Measurements from ENCODE around the gene ZP2. TPM values are rescaled to one million over a fixed set of nuclear protein-coding genes. Genes with fewer than 3 reads are reported as not detected.
"Not testable (repeated sequence)": the region's sequence is repeated elsewhere in the genome, so short reads cannot be mapped to it uniquely, and the experiment has no call there.

Gene ZP2
- total and polyA plus RNA-seq, 2 experiments from 2014 or later, result not detected

DNA sequence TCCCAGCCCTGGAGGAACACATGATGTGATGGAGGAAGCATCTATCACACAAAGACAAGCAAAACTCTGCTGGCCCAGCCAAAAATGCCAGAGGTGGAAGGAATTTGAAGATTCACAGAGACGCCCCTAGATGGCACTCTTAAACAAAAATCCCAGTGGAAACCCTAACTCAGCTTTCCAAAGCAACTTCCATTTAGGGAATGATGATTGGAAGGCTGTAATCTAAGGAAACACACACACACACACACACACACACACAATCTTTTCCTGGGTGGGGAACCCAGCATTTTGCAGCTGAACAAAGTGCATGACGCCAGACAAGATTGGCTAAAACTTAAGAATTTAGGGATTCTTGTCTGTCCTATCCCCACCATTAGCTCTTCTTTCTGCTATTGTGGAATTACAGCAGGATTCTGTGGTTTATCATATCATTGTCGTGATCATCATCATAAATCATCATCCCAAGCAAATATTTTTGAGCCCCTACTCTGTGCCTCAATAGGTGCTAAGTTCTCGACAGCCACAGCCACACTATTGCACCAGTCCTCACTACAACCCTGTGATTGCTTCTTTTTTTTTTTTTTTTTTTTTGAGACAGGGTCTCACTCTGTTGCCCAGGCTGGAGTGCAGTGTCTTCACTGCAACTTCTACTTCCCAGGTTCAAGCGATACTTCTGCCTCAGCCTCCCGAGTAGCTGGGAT is 54.5 kb downstream of the ZP2 start:
- H3K27me3 ChIP-seq, result no peaks in the 10 kb centered on the region
- H3K9me3 ChIP-seq (ENCODE audit: low read depth), result no peaks in the 10 kb centered on the region
- TF ChIP-seq, protein P1, sequence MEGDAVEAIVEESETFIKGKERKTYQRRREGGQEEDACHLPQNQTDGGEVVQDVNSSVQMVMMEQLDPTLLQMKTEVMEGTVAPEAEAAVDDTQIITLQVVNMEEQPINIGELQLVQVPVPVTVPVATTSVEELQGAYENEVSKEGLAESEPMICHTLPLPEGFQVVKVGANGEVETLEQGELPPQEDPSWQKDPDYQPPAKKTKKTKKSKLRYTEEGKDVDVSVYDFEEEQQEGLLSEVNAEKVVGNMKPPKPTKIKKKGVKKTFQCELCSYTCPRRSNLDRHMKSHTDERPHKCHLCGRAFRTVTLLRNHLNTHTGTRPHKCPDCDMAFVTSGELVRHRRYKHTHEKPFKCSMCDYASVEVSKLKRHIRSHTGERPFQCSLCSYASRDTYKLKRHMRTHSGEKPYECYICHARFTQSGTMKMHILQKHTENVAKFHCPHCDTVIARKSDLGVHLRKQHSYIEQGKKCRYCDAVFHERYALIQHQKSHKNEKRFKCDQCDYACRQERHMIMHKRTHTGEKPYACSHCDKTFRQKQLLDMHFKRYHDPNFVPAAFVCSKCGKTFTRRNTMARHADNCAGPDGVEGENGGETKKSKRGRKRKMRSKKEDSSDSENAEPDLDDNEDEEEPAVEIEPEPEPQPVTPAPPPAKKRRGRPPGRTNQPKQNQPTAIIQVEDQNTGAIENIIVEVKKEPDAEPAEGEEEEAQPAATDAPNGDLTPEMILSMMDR (IDR thresholded peaks at IDR 0.05; ENCODE audit: low read depth, low read length), result peak; percentile 69
- H3K4me1 ChIP-seq (ENCODE audit: low read depth), result peaks cover 4% of the 10 kb centered on the region
- no peaks in the 10 kb centered on the region for H3K36me3 ChIP-seq
- no peak overlapping the region for H3K27ac ChIP-seq
- H3K4me3 ChIP-seq, result no peak overlapping the region
- DNase-seq (ENCODE audit: low read depth in 1 of 2, low spot score in 1 of 2), result peak; percentile 74 to 86

DNA sequence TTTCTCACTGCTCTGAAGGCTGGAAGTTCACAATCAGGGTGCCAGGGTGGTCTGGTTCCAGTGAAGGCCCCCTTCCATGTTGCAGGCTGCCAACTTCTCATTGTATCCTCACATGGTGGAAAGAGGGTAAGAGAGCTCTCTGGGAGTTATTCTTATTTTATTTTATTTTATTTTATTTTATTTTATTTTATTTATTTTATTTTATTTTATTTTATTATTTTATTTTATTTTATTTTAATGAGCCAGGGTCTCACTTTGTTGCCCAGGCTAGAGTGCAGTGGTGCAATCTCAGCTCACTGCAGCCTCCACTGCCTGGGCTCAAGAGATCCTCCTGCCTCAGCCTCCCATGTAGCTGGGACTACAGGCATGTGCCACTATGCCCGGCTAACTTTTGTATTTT is 55.4 kb downstream of the ZP2 start:
- DNase-seq (ENCODE audit: low read depth in 1 of 2, low spot score in 1 of 2); H3K4me3 ChIP-seq; H3K9me3 ChIP-seq (ENCODE audit: low read depth); H3K4me1 ChIP-seq (ENCODE audit: low read depth); H3K36me3 ChIP-seq; H3K27me3 ChIP-seq: not testable (repeated sequence)
- H3K27ac ChIP-seq, result peak overlapping the region; percentile 5

DNA sequence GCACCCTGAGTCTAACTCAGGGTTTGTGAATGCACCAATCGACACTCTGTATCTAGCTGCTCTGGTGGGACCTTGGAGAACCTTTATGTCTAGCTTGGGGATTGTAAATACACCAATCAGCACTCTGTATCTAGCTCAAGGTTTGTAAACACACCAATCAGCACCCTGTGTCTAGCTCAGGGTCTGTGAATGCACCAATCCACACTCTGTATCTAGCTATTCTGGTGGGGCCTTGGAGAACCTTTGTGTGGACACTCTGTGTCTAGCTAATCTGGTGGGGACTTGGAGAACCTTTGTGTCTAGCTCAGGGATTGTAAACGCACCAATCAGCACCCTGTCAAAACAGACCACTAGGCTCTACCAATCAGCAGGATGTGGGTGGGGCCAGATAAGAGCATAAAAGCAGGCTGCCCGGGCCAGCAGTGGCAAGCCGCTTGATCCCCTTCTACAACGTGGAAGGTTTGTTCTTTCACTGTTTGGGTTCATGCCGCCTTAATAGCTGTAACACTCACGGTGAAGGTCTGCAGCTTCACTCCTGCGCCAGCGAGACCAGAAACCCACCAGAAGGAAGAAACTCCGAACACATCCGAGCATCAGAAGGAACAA is 58.1 kb downstream of the ZP2 start:
- not testable (repeated sequence) for H3K36me3 ChIP-seq; H3K4me3 ChIP-seq; H3K27ac ChIP-seq; H3K27me3 ChIP-seq; H3K9me3 ChIP-seq (ENCODE audit: low read depth); H3K4me1 ChIP-seq (ENCODE audit: low read depth); DNase-seq (ENCODE audit: low read depth in 1 of 2, low spot score in 1 of 2)

DNA sequence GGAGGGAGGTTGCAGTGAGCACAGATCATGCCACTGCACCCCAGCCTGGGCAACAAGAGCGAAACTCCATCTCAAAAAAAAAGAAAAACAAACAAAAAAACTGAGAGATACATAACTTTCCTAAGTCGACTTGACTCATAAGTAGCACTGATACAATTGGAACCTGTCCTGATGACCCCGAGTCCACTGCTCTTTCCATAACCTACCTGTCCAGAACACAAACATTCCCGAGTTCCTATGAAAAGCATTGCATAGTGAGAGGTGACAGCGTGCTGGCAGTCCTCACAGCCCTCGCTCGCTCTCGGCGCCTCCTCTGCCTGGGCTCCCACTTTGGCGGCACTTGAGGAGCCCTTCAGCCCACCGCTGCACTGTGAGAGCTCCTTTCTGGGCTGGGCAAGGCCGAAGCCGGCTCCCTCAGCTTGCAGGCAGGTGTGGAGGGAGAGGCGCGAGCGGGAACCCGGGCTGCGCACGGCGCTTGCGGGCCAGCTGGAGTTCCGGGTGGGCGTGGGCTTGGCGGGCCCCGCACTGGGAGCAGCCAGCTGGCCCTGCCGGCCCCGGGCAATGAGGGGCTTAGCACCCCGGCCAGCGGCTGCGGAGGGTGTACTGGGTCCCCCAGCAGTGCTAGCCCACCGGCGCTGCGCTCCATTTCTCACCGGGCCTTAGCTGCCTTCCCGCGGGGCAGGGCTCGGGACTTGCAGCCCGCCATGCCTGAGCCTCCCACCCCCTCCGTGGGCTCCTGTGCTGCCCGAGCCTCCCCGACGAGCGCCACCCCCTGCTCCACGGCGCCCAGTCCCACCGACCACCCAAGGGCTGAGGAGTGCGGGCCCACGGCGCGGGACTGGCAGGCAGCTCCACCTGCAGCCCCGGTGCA is 59.0 kb downstream of the ZP2 start:
- H3K4me1 ChIP-seq (ENCODE audit: low read depth); H3K9me3 ChIP-seq (ENCODE audit: low read depth); H3K36me3 ChIP-seq; H3K27me3 ChIP-seq; H3K4me3 ChIP-seq; H3K27ac ChIP-seq; DNase-seq (ENCODE audit: low read depth in 1 of 2, low spot score in 1 of 2): not testable (repeated sequence)

DNA sequence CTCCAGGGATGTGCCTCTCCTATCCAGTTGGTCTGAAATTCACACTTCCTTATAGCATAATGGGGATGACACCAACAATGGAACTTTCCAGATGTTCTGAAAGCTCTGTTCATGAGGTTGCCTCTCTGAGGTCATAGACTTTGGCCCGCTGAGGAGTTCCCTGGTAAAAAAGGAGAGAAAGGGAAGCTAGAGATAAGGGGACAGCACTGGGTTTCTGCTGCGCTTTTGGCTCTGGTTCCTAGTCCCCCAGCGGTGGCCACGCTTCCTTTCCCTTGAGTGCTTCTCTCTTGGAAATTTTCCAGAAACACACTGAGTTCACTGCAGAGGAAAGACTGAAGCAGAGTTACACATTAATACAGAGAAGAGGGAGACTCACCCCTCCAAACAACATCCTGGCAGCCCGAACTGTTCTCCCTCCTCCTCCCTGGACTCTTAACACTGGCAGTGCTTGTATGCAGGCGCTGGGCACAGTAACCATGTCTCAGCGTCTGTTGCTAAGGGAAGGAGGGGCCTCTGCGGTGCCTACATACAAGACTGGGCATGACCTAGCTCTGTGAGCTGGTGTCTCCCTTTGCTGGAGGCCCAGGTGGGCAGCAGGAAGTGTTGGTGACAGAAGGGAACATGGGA is 60.9 kb downstream of the ZP2 start, which contains the start of gene DNAH3:
TSS of gene DNAH3 (minus strand) at position 472 of the 627 bp plus-strand sequence. CDS start 527 bp downstream, outside the sequence.
- no peak within 1 kb of the TSS for H3K27ac ChIP-seq
- no peaks in the 10 kb centered on the region for H3K9me3 ChIP-seq (ENCODE audit: low read depth)
- H3K4me3 ChIP-seq, result no peak within 1 kb of the TSS
- no peaks in the 10 kb centered on the region for H3K4me1 ChIP-seq (ENCODE audit: low read depth)
- H3K27me3 ChIP-seq, result no peaks in the 10 kb centered on the region
- H3K36me3 ChIP-seq, result no peaks in the 10 kb centered on the region
- peak in 1 of 2 donors; percentile 45 for DNase-seq (ENCODE audit: low read depth in 1 of 2, low spot score in 1 of 2)
- TF ChIP-seq, protein P1 (IDR thresholded peaks at IDR 0.05; ENCODE audit: low read depth, low read length), result no peak

Other genes with a start within 250 kb of the ZP2 start
- gene DNAH3, start 60.7 kb downstream of the ZP2 start, total RNA-seq, result 0.39 TPM in 1 of 2 replicates, not detected in the other
- not detected in 2 replicates for gene DNAH3, start 60.7 kb downstream of the ZP2 start, polyA plus RNA-seq
- gene LDAF1, start 52.9 kb downstream of the ZP2 start, total RNA-seq, result 17.1 and 20.7 TPM in 2 replicates
- 14.3 and 35.8 TPM in 2 replicates for gene LDAF1, start 52.9 kb downstream of the ZP2 start, polyA plus RNA-seq
- gene ANKS4B, start 22.1 kb upstream of the ZP2 start, total RNA-seq, result not detected in 2 replicates
- gene ANKS4B, start 22.1 kb upstream of the ZP2 start, polyA plus RNA-seq, result not detected in 2 replicates
- gene CRYM, start 66.7 kb upstream of the ZP2 start, total RNA-seq, result 0.21 TPM in 1 of 2 replicates, not detected in the other
- not detected in 2 replicates for gene CRYM, start 66.7 kb upstream of the ZP2 start, polyA plus RNA-seq